B cell (primary cell): ENCODE results near the gene SLC40A1. TPM values are rescaled to one million over a fixed set of nuclear protein-coding genes. Genes with fewer than 3 reads are reported as not detected.

Experiments used
- ATAC-seq: fragments of 200-7000 bp; cut with Tn5 transposase; one replicate; pipeline ENCODE4 v1.10.0; 2021; ENCODE audit warnings: low read depth, mild to moderate bottlenecking, moderate number of reproducible peaks, moderate library complexity
- CTCF ChIA-PET: fragments of 350-600 bp; sonication (Branson Sonifier 250); formaldehyde crosslinking; loops from one replicate; lab custom pipeline; 2021; ENCODE audit warnings: antibody characterized with exemption, inconsistent platforms; lab: Charles Lee
- POLR2A ChIA-PET: fragments of 350-600 bp; sonication (Branson Sonifier 250); formaldehyde crosslinking; loops from one replicate; lab custom pipeline; 2021; ENCODE audit warnings: antibody characterized with exemption; lab: Charles Lee
- DNase-seq: peaks from one replicate; pipeline ENCODE4 v3.0.0; 2013
- H2AFZ ChIP-seq: 2 replicates; pipeline ENCODE4 v1.6.1; 2012; ENCODE audit warnings: mild to moderate bottlenecking, low read depth, low read length; ENCODE audit not compliant: insufficient read depth, poor library complexity, severe bottlenecking
- H3K27ac ChIP-seq, 2 donors: 1 replicate in 1 of 2; 2 replicates in 1 of 2; pipeline ENCODE4 v1.5.1; 2012 to 2013; ENCODE audit warnings: low read length in 2 of 2, mild to moderate bottlenecking in 2 of 2, moderate library complexity in 1 of 2
- H3K27me3 ChIP-seq, 4 experiments: fragments of 200-600 bp in 1 of 4; sonication (generic) in 1 of 4; replicated peaks in 1 of 4; 1 replicate in 2 of 4; 2 replicates in 2 of 4; pipeline versions ENCODE4 v1.6.1 to v1.7.0; 2013 to 2016; ENCODE audit warnings: low read length in 3 of 4, mild to moderate bottlenecking in 2 of 4, mixed read lengths in 1 of 4, moderate library complexity in 1 of 4; ENCODE audit not compliant: insufficient read depth in 4 of 4, control insufficient read depth in 3 of 4; ENCODE audit errors: control extremely low read depth in 1 of 4
- H3K36me3 ChIP-seq, 2 experiments: replicated peaks in 1 of 2; 1 replicate in 1 of 2; 2 replicates in 1 of 2; pipeline versions ENCODE4 v1.6.1 to v1.7.1; 2013; ENCODE audit warnings: low read length in 1 of 2; ENCODE audit not compliant: insufficient read depth in 2 of 2, control insufficient read depth in 1 of 2; ENCODE audit errors: control extremely low read depth in 1 of 2, extremely low read depth in 1 of 2
- H3K4me1 ChIP-seq, 2 donors: fragments of 200-600 bp in 1 of 2; sonication (generic) in 1 of 2; 1 replicate in 1 of 2; 2 replicates in 1 of 2; pipeline versions ENCODE4 v1.5.1 to v1.6.1; 2013 to 2017; ENCODE audit warnings: low read length in 2 of 2; ENCODE audit not compliant: control insufficient read depth in 2 of 2, insufficient read depth in 2 of 2
- H3K4me2 ChIP-seq: replicated peaks from 2 replicates; pipeline ENCODE3; 2012; ENCODE audit warnings: mild to moderate bottlenecking, low read depth, low read length; ENCODE audit not compliant: poor library complexity, severe bottlenecking
- H3K4me3 ChIP-seq, 5 experiments: fragments of 200-600 bp in 1 of 5; sonication (generic) in 1 of 5; 1 replicate in 3 of 5; 2 replicates in 2 of 5; pipeline versions ENCODE4 v1.5.1 to v1.7.0; 2011 to 2016; ENCODE audit warnings: low read length in 4 of 5, mild to moderate bottlenecking in 4 of 5, low read depth in 2 of 5, control low read depth in 1 of 5, moderate library complexity in 1 of 5; ENCODE audit not compliant: insufficient read depth in 1 of 5; ENCODE audit errors: control extremely low read depth in 1 of 5, extremely low read depth in 1 of 5
- H3K79me2 ChIP-seq: fragments of 200-600 bp; sonication (generic); one replicate; pipeline ENCODE4 v1.6.0; 2016; ENCODE audit warnings: low read length; ENCODE audit not compliant: control insufficient read depth, insufficient read depth
- H3K9ac ChIP-seq: fragments of 200-600 bp; sonication (generic); 2 replicates; pipeline ENCODE4 v1.6.1; 2017; ENCODE audit warnings: mild to moderate bottlenecking, low read length, moderate library complexity
- H3K9me3 ChIP-seq, 3 donors: one replicate each; pipeline versions ENCODE4 v1.6.1 to v1.7.1; 2013; ENCODE audit warnings: low read length in 2 of 3; ENCODE audit not compliant: control insufficient read depth in 2 of 3, insufficient read depth in 1 of 3; ENCODE audit errors: control extremely low read depth in 1 of 3
- H4K20me1 ChIP-seq: 2 replicates; pipeline ENCODE4 v1.6.0; 2012; ENCODE audit warnings: mild to moderate bottlenecking, low read length; ENCODE audit not compliant: insufficient read depth, control insufficient read depth, poor library complexity, severe bottlenecking
- H3K27ac Mint-ChIP-seq: one replicate; pipeline ENCODE4 v1.8.0; 2021; ENCODE audit warnings: mixed read lengths
- H3K27me3 Mint-ChIP-seq: one replicate; pipeline ENCODE4 v1.8.0; 2021; ENCODE audit warnings: mixed read lengths
- H3K4me1 Mint-ChIP-seq: one replicate; pipeline ENCODE4 v1.8.0; 2021; ENCODE audit warnings: mixed read lengths
- H3K4me3 Mint-ChIP-seq: one replicate; pipeline ENCODE4 v1.8.0; 2021; ENCODE audit warnings: mixed read lengths
- H3K9me3 Mint-ChIP-seq: one replicate; pipeline ENCODE4 v1.8.0; 2022; ENCODE audit warnings: mixed read lengths; ENCODE audit not compliant: insufficient read depth
- EZH2 ChIP-seq: IDR thresholded peaks from 2 replicates; pipeline ENCODE4 v1.6.1; 2012; ENCODE audit warnings: borderline replicate concordance, low read depth, mild to moderate bottlenecking, moderate library complexity, low read length; ENCODE audit not compliant: insufficient read depth, poor library complexity, severe bottlenecking
- whole genome bisulfite sequencing: methylation state at CpG from one replicate; pipeline ENCODE4 v1.1.5; 2013; ENCODE audit warnings: missing lambda C conversion rate; ENCODE audit not compliant: insufficient coverage; 5-methylcytosine and 5-hydroxymethylcytosine counted together
- intact Hi-C: fragments of 100-400 bp; cut with micrococcal nuclease; formaldehyde crosslinking; loops from one replicate; pipeline ENCODE4 v1.10.0; 2022
- polyA plus RNA-seq: library from polyadenylated mRNA; depleted of rRNA; stranded (reverse); fragments of >200 nt; gene quantifications from 2 replicates; pipeline ENCODE4 v1.2.3, GENCODE V29; 2012
- total RNA-seq, 2 donors: library from RNA; stranded (reverse); fragments of 120-200 nt in 1 of 2; gene quantifications; 1 replicate in 1 of 2; 2 replicates in 1 of 2; pipeline versions ENCODE4 v1.2.3 to v1.2.4, GENCODE V29; 2013 to 2022
- TF ChIP-seq, protein P1 (sequence below): fragments of 200-600 bp; IDR thresholded peaks from one replicate; pipeline ENCODE4 v1.8.0; 2022; ENCODE audit warnings: antibody characterized with exemption, mild to moderate bottlenecking

SLC40A1 gene
- total and polyA plus RNA-seq, 2 donors (not counting 1 experiment from before 2014, with no cell fraction given), result 0.07 to 0.39 TPM

DNA sequence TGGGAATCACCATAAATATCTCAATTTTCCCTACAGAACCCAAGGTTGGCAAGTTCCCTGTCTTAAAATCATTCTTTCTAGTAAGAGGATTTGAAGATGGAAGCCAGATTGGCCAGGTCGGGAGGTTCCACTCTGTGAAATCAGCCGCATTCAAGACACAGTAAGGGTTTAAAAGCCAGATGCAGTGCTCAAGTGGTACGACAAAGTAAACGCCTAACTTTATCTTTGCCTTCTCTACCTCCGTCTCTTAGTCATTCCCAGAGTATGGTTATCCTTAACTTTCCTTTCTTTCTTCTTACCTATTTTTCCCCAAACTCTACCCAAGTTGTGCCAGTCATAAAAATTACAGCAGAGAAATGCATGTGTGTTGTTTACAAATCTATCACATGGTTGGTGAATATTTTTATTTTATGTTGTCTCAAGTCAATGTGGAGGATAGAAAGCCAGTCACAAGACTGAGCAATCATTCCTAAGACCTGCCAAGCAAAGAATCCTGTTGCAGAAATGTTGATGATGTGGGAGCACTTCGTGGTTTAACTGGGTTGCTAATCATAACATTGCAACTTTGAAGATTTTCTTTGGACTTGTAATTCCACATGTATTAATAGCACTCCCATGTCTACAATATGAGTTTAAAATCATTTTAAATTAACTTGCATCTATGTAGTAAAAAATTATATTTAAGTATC is 62.6 kb downstream of the SLC40A1 start:
- Histone ChIP-seq H2AFZ (no peak overlapping the region), H3K79me2 (no peaks in the 10 kb centered on the region), H3K36me3 (no peaks in the 10 kb centered on the region), H3K27me3 (peaks cover 0 to 5% (median 0%) of the 10 kb centered on the region in 4 experiments), H3K4me2 (no peak overlapping the region), H3K27ac (no peak overlapping the region), H4K20me1 (no peaks in the 10 kb centered on the region), H3K9ac (no peak overlapping the region), H3K4me3 (no peak overlapping the region), H3K9me3 (no peaks in the 10 kb centered on the region), H3K4me1 (no peaks in the 10 kb centered on the region)
- TF ChIP-seq, protein P1, sequence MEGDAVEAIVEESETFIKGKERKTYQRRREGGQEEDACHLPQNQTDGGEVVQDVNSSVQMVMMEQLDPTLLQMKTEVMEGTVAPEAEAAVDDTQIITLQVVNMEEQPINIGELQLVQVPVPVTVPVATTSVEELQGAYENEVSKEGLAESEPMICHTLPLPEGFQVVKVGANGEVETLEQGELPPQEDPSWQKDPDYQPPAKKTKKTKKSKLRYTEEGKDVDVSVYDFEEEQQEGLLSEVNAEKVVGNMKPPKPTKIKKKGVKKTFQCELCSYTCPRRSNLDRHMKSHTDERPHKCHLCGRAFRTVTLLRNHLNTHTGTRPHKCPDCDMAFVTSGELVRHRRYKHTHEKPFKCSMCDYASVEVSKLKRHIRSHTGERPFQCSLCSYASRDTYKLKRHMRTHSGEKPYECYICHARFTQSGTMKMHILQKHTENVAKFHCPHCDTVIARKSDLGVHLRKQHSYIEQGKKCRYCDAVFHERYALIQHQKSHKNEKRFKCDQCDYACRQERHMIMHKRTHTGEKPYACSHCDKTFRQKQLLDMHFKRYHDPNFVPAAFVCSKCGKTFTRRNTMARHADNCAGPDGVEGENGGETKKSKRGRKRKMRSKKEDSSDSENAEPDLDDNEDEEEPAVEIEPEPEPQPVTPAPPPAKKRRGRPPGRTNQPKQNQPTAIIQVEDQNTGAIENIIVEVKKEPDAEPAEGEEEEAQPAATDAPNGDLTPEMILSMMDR, result no peak
- TF ChIP-seq EZH2, result no peak
- Mint-ChIP-seq H3K4me3 (no peak overlapping the region), H3K27me3 (peaks cover 10% of the 10 kb centered on the region), H3K27ac (no peak overlapping the region), H3K4me1 (no peaks in the 10 kb centered on the region), H3K9me3 (no peaks in the 10 kb centered on the region)
- WGBS, result 93% methylated on average over 5 of the region's 6 CpGs
- POLR2A ChIA-PET, result no interaction called here
- CTCF ChIA-PET, result no interaction called here
- ATAC-seq (no peak), DNase-seq (no peak)
- intact Hi-C loops, result no loop called here

DNA sequence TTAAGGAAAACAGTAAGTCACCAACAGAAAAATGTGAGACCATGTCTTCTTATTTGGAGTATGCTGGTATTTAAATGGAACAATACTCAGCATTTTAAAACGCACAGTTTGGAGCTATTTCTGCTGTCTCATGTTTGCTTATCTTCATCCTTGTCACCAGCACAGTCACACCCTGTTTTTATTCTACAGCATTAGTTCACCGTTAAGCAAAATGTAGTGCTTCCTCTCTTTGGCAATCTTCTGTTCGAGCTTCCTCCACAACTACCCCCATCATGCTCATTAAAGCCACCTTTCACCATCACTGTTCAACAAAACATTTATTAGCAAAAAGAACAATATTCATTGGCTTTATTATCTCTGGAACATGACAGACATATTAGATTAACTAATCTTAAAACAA is 64.0 kb downstream of the SLC40A1 start:
- Histone ChIP-seq H4K20me1 (no peaks in the 10 kb centered on the region), H3K4me2 (no peak overlapping the region), H3K27me3 (peaks cover 0 to 6% (median 0%) of the 10 kb centered on the region in 4 experiments), H3K9ac (no peak overlapping the region), H3K27ac (no peak overlapping the region), H2AFZ (no peak overlapping the region), H3K79me2 (no peaks in the 10 kb centered on the region), H3K9me3 (no peaks in the 10 kb centered on the region), H3K36me3 (no peaks in the 10 kb centered on the region), H3K4me3 (no peak overlapping the region), H3K4me1 (no peaks in the 10 kb centered on the region)
- DNase-seq (no peak), ATAC-seq (no peak)
- no peaks in the 10 kb centered on the region for H3K4me1 Mint-ChIP-seq
- no peak overlapping the region for H3K4me3 Mint-ChIP-seq
- H3K27ac Mint-ChIP-seq, result no peak overlapping the region
- ChIA-PET POLR2A (no interaction called here), CTCF (no interaction called here)
- WGBS, result 18% methylated on average over 2 of the region's 3 CpGs
- H3K9me3 Mint-ChIP-seq, result no peaks in the 10 kb centered on the region
- intact Hi-C loops, result no loop called here
- H3K27me3 Mint-ChIP-seq, result peaks cover 12% of the 10 kb centered on the region
- TF ChIP-seq EZH2, result no peak
- TF ChIP-seq, protein P1, result no peak
